Lower leg skin (tissue), 3 donors: ENCODE measurements around the gene EPC2.

Experiments used
- CTCF ChIP-seq, 3 donors: fragments of 450-650 bp; IDR thresholded peaks; one replicate each; pipeline ENCODE4 v1.5.1; 2016; ENCODE audit warnings: antibody characterized with exemption in 3 of 3, mild to moderate bottlenecking in 3 of 3, moderate library complexity in 2 of 3
- POLR2A ChIP-seq, 2 donors: fragments of 450-650 bp; IDR thresholded peaks; one replicate each; pipeline ENCODE4 v1.6.1; 2016 to 2017; ENCODE audit warnings: antibody characterized with exemption in 2 of 2, mild to moderate bottlenecking in 1 of 2, moderate library complexity in 1 of 2

GRCh38 chr2:148645539-148646230, 1.1 kb downstream of the EPC2 start:
- TF ChIP-seq CTCF (IDR thresholded peaks at IDR 0.05) (no peak), POLR2A (IDR thresholded peaks at IDR 0.05) (no peak)
